GM23338 (cell line): ENCODE results near the gene SLC7A10. TPM values are rescaled to one million over a fixed set of nuclear protein-coding genes. Genes with fewer than 3 reads are reported as not detected.

Source experiments
- ATAC-seq: fragments of 200-7000 bp; cut with Tn5 transposase; 3 replicates; pipeline ENCODE4 v1.9.1; 2020
- DNase-seq: peaks from one replicate; pipeline ENCODE4 v3.0.0-alpha.2; 2015; ENCODE audit warnings: low spot score
- H2AFZ ChIP-seq: fragments of 200-600 bp; sonication (generic); 2 replicates; pipeline ENCODE4 v1.8.0; 2016; ENCODE audit warnings: antibody characterized with exemption, mild to moderate bottlenecking, moderate library complexity
- H3F3A ChIP-seq: fragments of 200-600 bp; sonication (generic); replicated peaks from 2 replicates; pipeline ENCODE4 v1.8.0; 2017; ENCODE audit warnings: antibody characterized with exemption, mixed run types, low read depth
- H3K27ac ChIP-seq: fragments of 200-600 bp; sonication (generic); 2 replicates; pipeline ENCODE4 v1.6.1; 2016; ENCODE audit warnings: low read depth
- H3K27me3 ChIP-seq: fragments of 200-600 bp; sonication (generic); 2 replicates; pipeline ENCODE4 v1.8.0; 2016; ENCODE audit warnings: mild to moderate bottlenecking, mixed run types, moderate library complexity; ENCODE audit not compliant: insufficient read depth
- H3K36me3 ChIP-seq: fragments of 200-600 bp; sonication (generic); 2 replicates; pipeline ENCODE4 v1.8.0; 2016; ENCODE audit warnings: mild to moderate bottlenecking; ENCODE audit not compliant: insufficient read depth
- H3K4me1 ChIP-seq: fragments of 200-600 bp; sonication (generic); 2 replicates; pipeline ENCODE4 v1.8.0; 2016; ENCODE audit warnings: mild to moderate bottlenecking, moderate library complexity; ENCODE audit not compliant: insufficient read depth
- H3K4me2 ChIP-seq: fragments of 200-600 bp; sonication (generic); 2 replicates; pipeline ENCODE4 v1.7.1; 2017; ENCODE audit warnings: mixed run types
- H3K4me3 ChIP-seq: fragments of 200-600 bp; sonication (generic); 2 replicates; pipeline ENCODE4 v1.6.1; 2016; ENCODE audit warnings: mixed run types
- H3K79me2 ChIP-seq: fragments of 200-600 bp; sonication (generic); replicated peaks from 2 replicates; pipeline ENCODE4 v1.8.0; 2017; ENCODE audit warnings: mild to moderate bottlenecking; ENCODE audit not compliant: insufficient read depth
- H3K9me2 ChIP-seq: fragments of 200-600 bp; sonication (generic); 2 replicates; pipeline ENCODE4 v1.8.0; 2017; ENCODE audit not compliant: insufficient read depth
- H4K20me1 ChIP-seq: fragments of 200-600 bp; sonication (generic); replicated peaks from 2 replicates; pipeline ENCODE4 v1.8.0; 2017; ENCODE audit warnings: mild to moderate bottlenecking; ENCODE audit not compliant: insufficient read depth
- H3K27ac Mint-ChIP-seq: 2 replicates; pipeline ENCODE4 v1.8.0; 2020; ENCODE audit warnings: inconsistent platforms, mild to moderate bottlenecking, moderate library complexity, mixed read lengths
- H3K27me3 Mint-ChIP-seq: 3 replicates; pipeline ENCODE4 v1.8.0; 2022; ENCODE audit warnings: low read depth, mild to moderate bottlenecking, moderate library complexity, mixed read lengths, inconsistent platforms; ENCODE audit not compliant: insufficient read depth, poor library complexity
- H3K36me3 Mint-ChIP-seq: 3 replicates; pipeline ENCODE4 v1.8.0; 2021; ENCODE audit warnings: low read depth, mild to moderate bottlenecking, inconsistent platforms, moderate library complexity, mixed read lengths
- H3K4me1 Mint-ChIP-seq: 3 replicates; pipeline ENCODE4 v1.8.0; 2020; ENCODE audit warnings: mild to moderate bottlenecking, inconsistent platforms, mixed read lengths
- H3K4me3 Mint-ChIP-seq: 3 replicates; pipeline ENCODE4 v1.8.0; 2021; ENCODE audit warnings: moderate library complexity, mild to moderate bottlenecking, inconsistent platforms, mixed read lengths
- H3K9me3 Mint-ChIP-seq: 3 replicates; pipeline ENCODE4 v1.8.0; 2020; ENCODE audit warnings: moderate library complexity, mild to moderate bottlenecking, inconsistent platforms, mixed read lengths
- CTCF ChIP-seq, 2 experiments: fragments of 200-600 bp in 1 of 2; sonication (generic) in 1 of 2; conservative IDR thresholded peaks; 2 replicates each; pipeline versions ENCODE4 v1.5.1 to v1.6.1; 2016 to 2017; ENCODE audit warnings: antibody characterized with exemption in 2 of 2, low read depth in 2 of 2, mild to moderate bottlenecking in 2 of 2, moderate library complexity in 1 of 2
- EZH2 ChIP-seq: fragments of 200-600 bp; sonication (generic); IDR thresholded peaks from one replicate; pipeline ENCODE4 v1.8.0; 2017; ENCODE audit warnings: antibody characterized with exemption, mild to moderate bottlenecking, low read depth; ENCODE audit not compliant: unreplicated experiment
- ZNF114 ChIP-seq: fragments of 250-450 bp; sonication (Bioruptor Pico); IDR thresholded peaks from 2 replicates; pipeline ENCODE4 v1.5.0; 2020; ENCODE audit warnings: mild to moderate bottlenecking, moderate library complexity
- ZNF331 ChIP-seq: fragments of 250-450 bp; sonication (Bioruptor Pico); IDR thresholded peaks from 2 replicates; pipeline ENCODE4 v1.5.0; 2020; ENCODE audit warnings: low read depth, mild to moderate bottlenecking, moderate library complexity
- polyA plus RNA-seq: library from polyadenylated mRNA; unstranded; fragments of >200 nt; fragmentation: Nextera tagmentation; extraction: Ambion mirVana; gene quantifications from 2 replicates; pipeline ENCODE4 v1.2.1, GENCODE V29; 2016
- total RNA-seq: library from RNA; depleted of rRNA; stranded (reverse); fragments of >200 nt; shearing (Covaris generic); gene quantifications from 2 replicates; pipeline ENCODE4 v1.2.3, GENCODE V29; 2014
- TF ChIP-seq, protein P1 (sequence below): IDR thresholded peaks from 2 replicates; pipeline ENCODE4 v1.6.1; 2016; ENCODE audit warnings: antibody characterized with exemption
- TF ChIP-seq, protein P2 (sequence below): fragments of 250-450 bp; sonication (Bioruptor Pico); IDR thresholded peaks from 2 replicates; pipeline ENCODE4 v1.5.0; 2020; ENCODE audit warnings: mild to moderate bottlenecking, moderate library complexity

Gene SLC7A10
- total and polyA plus RNA-seq, 2 experiments from 2014 or later: 3.3 to 6.3 TPM

DNA sequence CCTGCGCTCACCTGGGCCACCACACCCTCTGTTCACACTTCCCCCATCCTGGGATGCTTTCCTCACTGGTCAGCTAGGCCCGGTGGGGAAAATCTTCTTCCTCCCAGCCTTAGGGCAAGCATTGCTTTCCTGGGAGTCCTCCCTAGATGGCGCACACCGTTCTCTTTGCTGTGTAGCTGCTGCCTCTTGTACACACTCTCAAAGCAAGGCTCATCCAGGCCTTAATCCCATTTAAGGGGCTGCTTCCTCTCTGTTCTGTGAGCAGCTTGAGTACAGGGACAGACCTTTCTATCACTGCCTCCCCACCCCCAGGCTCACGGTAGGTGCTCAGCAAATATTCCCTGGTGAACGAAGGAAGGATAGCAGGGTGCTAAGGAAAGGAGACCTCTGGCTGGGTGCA, 11.1 kb downstream of the SLC7A10 start:
- Histone ChIP-seq H3K9me2 (no peaks in the 10 kb centered on the region), H3F3A (no peaks in the 10 kb centered on the region), H3K4me2 (no peak overlapping the region), H3K36me3 (no peaks in the 10 kb centered on the region), H3K27ac (no peak overlapping the region), H2AFZ (no peak overlapping the region), H3K79me2 (no peaks in the 10 kb centered on the region), H4K20me1 (no peaks in the 10 kb centered on the region), H3K4me3 (no peak overlapping the region), H3K4me1 (no peaks in the 10 kb centered on the region), H3K27me3 (no peaks in the 10 kb centered on the region)
- peak; percentile 68 for ATAC-seq
- Mint-ChIP-seq H3K9me3 (no peaks in the 10 kb centered on the region), H3K4me3 (no peak overlapping the region), H3K4me1 (peaks cover 7% of the 10 kb centered on the region; the same call in 2 of the 3 replicates), H3K27ac (peak overlapping the region; percentile 68), H3K27me3 (peaks cover 17% of the 10 kb centered on the region), H3K36me3 (no peaks in the 10 kb centered on the region)
- TF ChIP-seq EZH2 (no peak), CTCF (conservative IDR thresholded peaks at IDR 0.05; ENCODE audit: low read depth in 2 of 2) (peak; percentile 57 to 72), ZNF114 (CRISPR knock-in tag) (no peak)
- TF ChIP-seq, protein P1, sequence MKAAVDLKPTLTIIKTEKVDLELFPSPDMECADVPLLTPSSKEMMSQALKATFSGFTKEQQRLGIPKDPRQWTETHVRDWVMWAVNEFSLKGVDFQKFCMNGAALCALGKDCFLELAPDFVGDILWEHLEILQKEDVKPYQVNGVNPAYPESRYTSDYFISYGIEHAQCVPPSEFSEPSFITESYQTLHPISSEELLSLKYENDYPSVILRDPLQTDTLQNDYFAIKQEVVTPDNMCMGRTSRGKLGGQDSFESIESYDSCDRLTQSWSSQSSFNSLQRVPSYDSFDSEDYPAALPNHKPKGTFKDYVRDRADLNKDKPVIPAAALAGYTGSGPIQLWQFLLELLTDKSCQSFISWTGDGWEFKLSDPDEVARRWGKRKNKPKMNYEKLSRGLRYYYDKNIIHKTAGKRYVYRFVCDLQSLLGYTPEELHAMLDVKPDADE: no peak
- peak; percentile 80 for DNase-seq

DNA sequence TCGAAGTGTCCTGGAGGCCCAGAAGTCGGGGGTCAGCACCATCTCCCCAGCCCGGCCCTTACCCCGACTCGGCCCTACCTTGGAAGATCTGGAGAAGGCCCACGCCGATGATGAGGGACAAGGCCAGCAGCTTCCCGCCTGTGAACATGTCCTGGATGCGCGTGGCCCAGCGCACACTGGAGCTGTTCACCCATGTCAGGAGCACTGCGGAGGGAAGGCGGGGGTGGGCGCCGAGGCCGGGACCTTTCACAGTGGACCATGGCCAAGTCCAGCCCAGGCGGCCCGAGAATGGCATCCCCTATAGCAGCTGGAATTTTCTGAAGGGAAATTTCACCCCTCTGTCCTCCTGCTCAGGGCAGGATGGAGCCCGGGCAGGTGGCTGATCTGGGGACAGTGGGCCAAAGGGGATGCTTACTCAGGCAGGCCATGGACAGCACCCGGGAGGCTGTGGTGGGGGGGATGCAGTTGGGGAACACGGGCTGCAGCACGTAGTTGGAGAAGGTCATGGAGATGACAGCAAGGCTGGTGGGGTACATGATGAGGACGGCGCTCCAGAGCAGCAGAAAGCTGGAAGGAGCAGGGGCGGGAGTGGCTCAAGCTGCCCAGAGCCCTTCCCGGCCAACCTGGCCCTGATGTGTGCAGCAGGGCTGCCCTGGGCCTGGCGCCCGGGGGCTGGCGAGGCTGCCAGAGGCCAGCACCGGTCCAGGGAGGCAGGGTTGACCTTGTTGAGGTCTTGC, 13.0 kb downstream of the SLC7A10 start:
- no peaks in the 10 kb centered on the region for H3K9me2 ChIP-seq
- DNase-seq (no peak), ATAC-seq (no peak)
- no peak overlapping the region for H2AFZ ChIP-seq
- no peak overlapping the region for H3K27ac ChIP-seq
- no peak overlapping the region for H3K4me3 ChIP-seq
- Mint-ChIP-seq H3K27me3 (peaks cover 13% of the 10 kb centered on the region), H3K4me1 (peaks cover 7% of the 10 kb centered on the region; the same call in 2 of the 3 replicates), H3K36me3 (no peaks in the 10 kb centered on the region), H3K27ac (no peak overlapping the region), H3K9me3 (no peaks in the 10 kb centered on the region), H3K4me3 (no peak overlapping the region)
- no peaks in the 10 kb centered on the region for H3K79me2 ChIP-seq
- H3K4me2 ChIP-seq: no peak overlapping the region
- no peaks in the 10 kb centered on the region for H3K27me3 ChIP-seq
- H4K20me1 ChIP-seq: no peaks in the 10 kb centered on the region
- no peaks in the 10 kb centered on the region for H3K4me1 ChIP-seq
- H3K36me3 ChIP-seq: no peaks in the 10 kb centered on the region
- no peaks in the 10 kb centered on the region for H3F3A ChIP-seq
- TF ChIP-seq EZH2: no peak
- TF ChIP-seq CTCF (conservative IDR thresholded peaks at IDR 0.05; ENCODE audit: low read depth in 2 of 2): no peak
- TF ChIP-seq, protein P2, sequence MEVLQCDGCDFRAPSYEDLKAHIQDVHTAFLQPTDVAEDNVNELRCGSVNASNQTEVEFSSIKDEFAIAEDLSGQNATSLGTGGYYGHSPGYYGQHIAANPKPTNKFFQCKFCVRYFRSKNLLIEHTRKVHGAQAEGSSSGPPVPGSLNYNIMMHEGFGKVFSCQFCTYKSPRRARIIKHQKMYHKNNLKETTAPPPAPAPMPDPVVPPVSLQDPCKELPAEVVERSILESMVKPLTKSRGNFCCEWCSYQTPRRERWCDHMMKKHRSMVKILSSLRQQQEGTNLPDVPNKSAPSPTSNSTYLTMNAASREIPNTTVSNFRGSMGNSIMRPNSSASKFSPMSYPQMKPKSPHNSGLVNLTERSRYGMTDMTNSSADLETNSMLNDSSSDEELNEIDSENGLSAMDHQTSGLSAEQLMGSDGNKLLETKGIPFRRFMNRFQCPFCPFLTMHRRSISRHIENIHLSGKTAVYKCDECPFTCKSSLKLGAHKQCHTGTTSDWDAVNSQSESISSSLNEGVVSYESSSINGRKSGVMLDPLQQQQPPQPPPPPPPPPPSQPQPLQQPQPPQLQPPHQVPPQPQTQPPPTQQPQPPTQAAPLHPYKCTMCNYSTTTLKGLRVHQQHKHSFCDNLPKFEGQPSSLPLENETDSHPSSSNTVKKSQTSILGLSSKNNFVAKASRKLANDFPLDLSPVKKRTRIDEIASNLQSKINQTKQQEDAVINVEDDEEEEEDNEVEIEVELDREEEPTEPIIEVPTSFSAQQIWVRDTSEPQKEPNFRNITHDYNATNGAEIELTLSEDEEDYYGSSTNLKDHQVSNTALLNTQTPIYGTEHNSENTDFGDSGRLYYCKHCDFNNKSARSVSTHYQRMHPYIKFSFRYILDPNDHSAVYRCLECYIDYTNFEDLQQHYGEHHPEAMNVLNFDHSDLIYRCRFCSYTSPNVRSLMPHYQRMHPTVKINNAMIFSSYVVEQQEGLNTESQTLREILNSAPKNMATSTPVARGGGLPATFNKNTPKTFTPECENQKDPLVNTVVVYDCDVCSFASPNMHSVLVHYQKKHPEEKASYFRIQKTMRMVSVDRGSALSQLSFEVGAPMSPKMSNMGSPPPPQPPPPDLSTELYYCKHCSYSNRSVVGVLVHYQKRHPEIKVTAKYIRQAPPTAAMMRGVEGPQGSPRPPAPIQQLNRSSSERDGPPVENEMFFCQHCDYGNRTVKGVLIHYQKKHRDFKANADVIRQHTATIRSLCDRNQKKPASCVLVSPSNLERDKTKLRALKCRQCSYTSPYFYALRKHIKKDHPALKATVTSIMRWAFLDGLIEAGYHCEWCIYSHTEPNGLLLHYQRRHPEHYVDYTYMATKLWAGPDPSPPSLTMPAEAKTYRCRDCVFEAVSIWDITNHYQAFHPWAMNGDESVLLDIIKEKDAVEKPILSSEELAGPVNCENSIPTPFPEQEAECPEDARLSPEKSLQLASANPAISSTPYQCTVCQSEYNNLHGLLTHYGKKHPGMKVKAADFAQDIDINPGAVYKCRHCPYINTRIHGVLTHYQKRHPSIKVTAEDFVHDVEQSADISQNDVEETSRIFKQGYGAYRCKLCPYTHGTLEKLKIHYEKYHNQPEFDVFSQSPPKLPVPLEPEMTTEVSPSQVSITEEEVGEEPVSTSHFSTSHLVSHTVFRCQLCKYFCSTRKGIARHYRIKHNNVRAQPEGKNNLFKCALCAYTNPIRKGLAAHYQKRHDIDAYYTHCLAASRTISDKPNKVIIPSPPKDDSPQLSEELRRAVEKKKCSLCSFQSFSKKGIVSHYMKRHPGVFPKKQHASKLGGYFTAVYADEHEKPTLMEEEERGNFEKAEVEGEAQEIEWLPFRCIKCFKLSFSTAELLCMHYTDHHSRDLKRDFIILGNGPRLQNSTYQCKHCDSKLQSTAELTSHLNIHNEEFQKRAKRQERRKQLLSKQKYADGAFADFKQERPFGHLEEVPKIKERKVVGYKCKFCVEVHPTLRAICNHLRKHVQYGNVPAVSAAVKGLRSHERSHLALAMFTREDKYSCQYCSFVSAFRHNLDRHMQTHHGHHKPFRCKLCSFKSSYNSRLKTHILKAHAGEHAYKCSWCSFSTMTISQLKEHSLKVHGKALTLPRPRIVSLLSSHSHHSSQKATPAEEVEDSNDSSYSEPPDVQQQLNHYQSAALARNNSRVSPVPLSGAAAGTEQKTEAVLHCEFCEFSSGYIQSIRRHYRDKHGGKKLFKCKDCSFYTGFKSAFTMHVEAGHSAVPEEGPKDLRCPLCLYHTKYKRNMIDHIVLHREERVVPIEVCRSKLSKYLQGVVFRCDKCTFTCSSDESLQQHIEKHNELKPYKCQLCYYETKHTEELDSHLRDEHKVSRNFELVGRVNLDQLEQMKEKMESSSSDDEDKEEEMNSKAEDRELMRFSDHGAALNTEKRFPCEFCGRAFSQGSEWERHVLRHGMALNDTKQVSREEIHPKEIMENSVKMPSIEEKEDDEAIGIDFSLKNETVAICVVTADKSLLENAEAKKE (CRISPR knock-in tag): no peak
- TF ChIP-seq, protein P1: no peak
- TF ChIP-seq ZNF331 (CRISPR knock-in tag): no peak
